Neural progenitor cell (in vitro differentiated cells): ENCODE measurements around the gene PCYOX1L.

Experiments
- EZH2 ChIP-seq: fragments of 200-600 bp; sonication (generic); IDR thresholded peaks from 2 replicates; pipeline ENCODE4 v1.6.1; 2017; ENCODE audit warnings: antibody characterized with exemption, mild to moderate bottlenecking, moderate library complexity
- TF ChIP-seq, protein P1 (sequence below): fragments of 200-600 bp; sonication (generic); IDR thresholded peaks from 2 replicates; pipeline ENCODE4 v1.5.1; 2017; ENCODE audit warnings: antibody characterized with exemption, mild to moderate bottlenecking

DNA sequence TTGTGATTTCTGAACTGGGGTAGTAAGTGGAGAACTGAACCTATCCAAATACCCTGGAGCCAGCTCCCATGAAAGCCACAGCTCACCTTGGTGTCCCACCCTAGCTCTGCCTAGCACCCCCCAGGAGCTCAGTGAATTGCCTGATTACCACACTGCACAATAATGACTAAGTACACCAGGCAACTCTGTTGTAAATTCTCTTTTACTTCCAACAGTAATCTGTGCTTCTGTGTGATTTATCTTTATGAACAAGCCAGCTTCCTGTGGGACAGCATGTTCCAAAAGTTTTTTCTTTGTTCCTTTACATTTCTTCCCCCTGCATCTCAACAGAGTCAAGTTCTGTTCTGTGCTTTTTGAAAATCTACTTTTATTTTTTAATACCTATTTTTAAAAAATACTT, 34.6 kb upstream of the PCYOX1L start:
- TF ChIP-seq, protein P1, sequence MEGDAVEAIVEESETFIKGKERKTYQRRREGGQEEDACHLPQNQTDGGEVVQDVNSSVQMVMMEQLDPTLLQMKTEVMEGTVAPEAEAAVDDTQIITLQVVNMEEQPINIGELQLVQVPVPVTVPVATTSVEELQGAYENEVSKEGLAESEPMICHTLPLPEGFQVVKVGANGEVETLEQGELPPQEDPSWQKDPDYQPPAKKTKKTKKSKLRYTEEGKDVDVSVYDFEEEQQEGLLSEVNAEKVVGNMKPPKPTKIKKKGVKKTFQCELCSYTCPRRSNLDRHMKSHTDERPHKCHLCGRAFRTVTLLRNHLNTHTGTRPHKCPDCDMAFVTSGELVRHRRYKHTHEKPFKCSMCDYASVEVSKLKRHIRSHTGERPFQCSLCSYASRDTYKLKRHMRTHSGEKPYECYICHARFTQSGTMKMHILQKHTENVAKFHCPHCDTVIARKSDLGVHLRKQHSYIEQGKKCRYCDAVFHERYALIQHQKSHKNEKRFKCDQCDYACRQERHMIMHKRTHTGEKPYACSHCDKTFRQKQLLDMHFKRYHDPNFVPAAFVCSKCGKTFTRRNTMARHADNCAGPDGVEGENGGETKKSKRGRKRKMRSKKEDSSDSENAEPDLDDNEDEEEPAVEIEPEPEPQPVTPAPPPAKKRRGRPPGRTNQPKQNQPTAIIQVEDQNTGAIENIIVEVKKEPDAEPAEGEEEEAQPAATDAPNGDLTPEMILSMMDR, result no peak
- no peak for TF ChIP-seq EZH2
